Measurements from ENCODE around the gene SRSF3.

GRCh38 chr6:36566418-36566905 lies 27.7 kb upstream of the SRSF3 start:
- TF ChIP-seq POLR2A (IDR thresholded peaks at IDR 0.05) (no peak), CTCF (IDR thresholded peaks at IDR 0.05) (no peak)

Measured in lower leg skin (tissue), 3 donors.